Calu3 (cell line): ENCODE measurements around the gene ADGRL3. TPM values are rescaled to one million over a fixed set of nuclear protein-coding genes. Genes with fewer than 3 reads are reported as not detected.

Experiments used
- BruUV-seq: library from RNA; stranded (reverse); fragments of 400-500 nt; replicated peaks from 2 replicates; lab custom pipeline; 2021; lab: Mats Ljungman, UMichigan
- CTCF ChIA-PET: fragments of 300-600 bp; sonication (Branson Sonifier 250); formaldehyde crosslinking; loops from one replicate; lab custom pipeline; 2022; ENCODE audit warnings: antibody characterized with exemption; lab: Charles Lee
- DNase-seq: peaks from one replicate; pipeline ENCODE4 v3.0.0; 2022
- H3K27ac Mint-ChIP-seq: one replicate; pipeline ENCODE4 v1.8.0; 2022; ENCODE audit warnings: mixed read lengths; ENCODE audit not compliant: unreplicated experiment
- H3K27me3 Mint-ChIP-seq: one replicate; pipeline ENCODE4 v1.8.0; 2022; ENCODE audit warnings: mixed read lengths; ENCODE audit not compliant: unreplicated experiment
- H3K36me3 Mint-ChIP-seq: one replicate; pipeline ENCODE4 v1.8.0; 2022; ENCODE audit warnings: mild to moderate bottlenecking, moderate library complexity, mixed read lengths; ENCODE audit not compliant: insufficient read depth, unreplicated experiment
- H3K4me1 Mint-ChIP-seq: one replicate; pipeline ENCODE4 v1.8.0; 2022; ENCODE audit warnings: mild to moderate bottlenecking, low read depth, mixed read lengths; ENCODE audit not compliant: unreplicated experiment
- H3K4me3 Mint-ChIP-seq: one replicate; pipeline ENCODE4 v1.8.0; 2022; ENCODE audit warnings: mild to moderate bottlenecking, low read depth, moderate library complexity, mixed read lengths; ENCODE audit not compliant: unreplicated experiment
- H3K9me3 Mint-ChIP-seq: one replicate; pipeline ENCODE4 v1.8.0; 2022; ENCODE audit warnings: low read depth, mixed read lengths; ENCODE audit not compliant: unreplicated experiment
- intact Hi-C: fragments of 100-400 bp; cut with micrococcal nuclease; formaldehyde crosslinking; loops from one replicate; pipeline ENCODE4 v1.10.0; 2022; ENCODE audit not compliant: unreplicated experiment
- total RNA-seq: library from RNA; stranded (reverse); gene quantifications from 2 replicates; pipeline ENCODE4 v1.2.3, GENCODE V29; 2022
- TF ChIP-seq, protein P1 (sequence below): fragments of 200-600 bp; IDR thresholded peaks from one replicate; pipeline ENCODE4 v1.8.0; 2022; ENCODE audit warnings: antibody characterized with exemption; ENCODE audit not compliant: unreplicated experiment

The ADGRL3 gene
- total RNA-seq, 1 experiment from 2014 or later = 0.66 TPM

GRCh38 chr4:61782133-61782532 is 582.0 kb downstream of the ADGRL3 start:
- DNase-seq = no peak
- no peaks in the 10 kb centered on the region for H3K9me3 Mint-ChIP-seq
- intact Hi-C loops = no loop called here
- H3K36me3 Mint-ChIP-seq = no peaks in the 10 kb centered on the region
- no TSS peak for BruUV-seq
- H3K27me3 Mint-ChIP-seq = no peaks in the 10 kb centered on the region
- H3K4me3 Mint-ChIP-seq = no peak overlapping the region
- no peaks in the 10 kb centered on the region for H3K4me1 Mint-ChIP-seq
- TF ChIP-seq, protein P1, sequence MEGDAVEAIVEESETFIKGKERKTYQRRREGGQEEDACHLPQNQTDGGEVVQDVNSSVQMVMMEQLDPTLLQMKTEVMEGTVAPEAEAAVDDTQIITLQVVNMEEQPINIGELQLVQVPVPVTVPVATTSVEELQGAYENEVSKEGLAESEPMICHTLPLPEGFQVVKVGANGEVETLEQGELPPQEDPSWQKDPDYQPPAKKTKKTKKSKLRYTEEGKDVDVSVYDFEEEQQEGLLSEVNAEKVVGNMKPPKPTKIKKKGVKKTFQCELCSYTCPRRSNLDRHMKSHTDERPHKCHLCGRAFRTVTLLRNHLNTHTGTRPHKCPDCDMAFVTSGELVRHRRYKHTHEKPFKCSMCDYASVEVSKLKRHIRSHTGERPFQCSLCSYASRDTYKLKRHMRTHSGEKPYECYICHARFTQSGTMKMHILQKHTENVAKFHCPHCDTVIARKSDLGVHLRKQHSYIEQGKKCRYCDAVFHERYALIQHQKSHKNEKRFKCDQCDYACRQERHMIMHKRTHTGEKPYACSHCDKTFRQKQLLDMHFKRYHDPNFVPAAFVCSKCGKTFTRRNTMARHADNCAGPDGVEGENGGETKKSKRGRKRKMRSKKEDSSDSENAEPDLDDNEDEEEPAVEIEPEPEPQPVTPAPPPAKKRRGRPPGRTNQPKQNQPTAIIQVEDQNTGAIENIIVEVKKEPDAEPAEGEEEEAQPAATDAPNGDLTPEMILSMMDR = no peak
- H3K27ac Mint-ChIP-seq = no peak overlapping the region
- CTCF ChIA-PET = no interaction called here

GRCh38 chr4:61783050-61783449 is 582.9 kb downstream of the ADGRL3 start:
- Mint-ChIP-seq H3K9me3 (no peaks in the 10 kb centered on the region), H3K36me3 (no peaks in the 10 kb centered on the region), H3K4me1 (no peaks in the 10 kb centered on the region), H3K27ac (no peak overlapping the region), H3K27me3 (no peaks in the 10 kb centered on the region), H3K4me3 (no peak overlapping the region)
- intact Hi-C loops = no loop called here
- DNase-seq = no peak
- TF ChIP-seq, protein P1 = no peak
- no TSS peak for BruUV-seq
- CTCF ChIA-PET = no interaction called here

GRCh38 chr4:61785761-61786160 is 585.6 kb downstream of the ADGRL3 start:
- no peak overlapping the region for H3K27ac Mint-ChIP-seq
- CTCF ChIA-PET = no interaction called here
- H3K36me3 Mint-ChIP-seq = no peaks in the 10 kb centered on the region
- H3K4me3 Mint-ChIP-seq = no peak overlapping the region
- no peaks in the 10 kb centered on the region for H3K27me3 Mint-ChIP-seq
- no TSS peak for BruUV-seq
- no peaks in the 10 kb centered on the region for H3K4me1 Mint-ChIP-seq
- no peaks in the 10 kb centered on the region for H3K9me3 Mint-ChIP-seq
- DNase-seq = no peak
- TF ChIP-seq, protein P1 = no peak
- intact Hi-C loops = no loop called here

GRCh38 chr4:61786211-61786610 is 586.1 kb downstream of the ADGRL3 start:
- intact Hi-C loops = no loop called here
- DNase-seq = no peak
- no peak overlapping the region for H3K27ac Mint-ChIP-seq
- CTCF ChIA-PET = no interaction called here
- TF ChIP-seq, protein P1 = no peak
- H3K4me1 Mint-ChIP-seq = no peaks in the 10 kb centered on the region
- no peaks in the 10 kb centered on the region for H3K27me3 Mint-ChIP-seq
- no peaks in the 10 kb centered on the region for H3K36me3 Mint-ChIP-seq
- no TSS peak for BruUV-seq
- no peak overlapping the region for H3K4me3 Mint-ChIP-seq
- no peaks in the 10 kb centered on the region for H3K9me3 Mint-ChIP-seq
